Adrenal gland (tissue), 5 donors: Measurements from ENCODE around the gene PEX10.

Experiments used
- CTCF ChIP-seq, 6 experiments: fragments of 450-650 bp in 4 of 6; fragments of 200-600 bp in 2 of 6; sonication (generic) in 1 of 6; IDR thresholded peaks; 1 replicate in 5 of 6; 2 replicates in 1 of 6; pipeline versions ENCODE4 v1.5.1 to v1.8.0; 2016 to 2021; ENCODE audit warnings: antibody characterized with exemption in 6 of 6, mild to moderate bottlenecking in 2 of 6, moderate library complexity in 1 of 6
- POLR2A ChIP-seq, 2 donors: fragments of 450-650 bp; IDR thresholded peaks; one replicate each; pipeline ENCODE4 v1.6.1; 2017; ENCODE audit warnings: antibody characterized with exemption in 2 of 2, mild to moderate bottlenecking in 2 of 2, moderate library complexity in 1 of 2
- donor health status: DM: no; HTN: no; CAD: no.

- TF ChIP-seq CTCF (IDR thresholded peaks at IDR 0.05) (no peak), POLR2A (IDR thresholded peaks at IDR 0.05) (no peak)
Observed at GRCh38 chr1:2354511-2355372, 57.6 kb downstream of the PEX10 start.
